DOHH2 (cell line): ENCODE measurements around the gene PRSS22.

ENCODE experiments used
- EZH2phosphoT487 ChIP-seq: fragments of 200-600 bp; sonication (generic); IDR thresholded peaks from 2 replicates; pipeline ENCODE4 v1.6.1; 2017; ENCODE audit warnings: borderline replicate concordance, mild to moderate bottlenecking, antibody characterized with exemption, low read length, moderate library complexity, mixed read lengths
- TF ChIP-seq, protein P1 (sequence below): fragments of 200-600 bp; sonication (generic); IDR thresholded peaks from one replicate; pipeline ENCODE4 v1.5.1; 2014; ENCODE audit warnings: antibody characterized with exemption, mild to moderate bottlenecking, low read depth, low read length; ENCODE audit not compliant: poor library complexity, severe bottlenecking

DNA sequence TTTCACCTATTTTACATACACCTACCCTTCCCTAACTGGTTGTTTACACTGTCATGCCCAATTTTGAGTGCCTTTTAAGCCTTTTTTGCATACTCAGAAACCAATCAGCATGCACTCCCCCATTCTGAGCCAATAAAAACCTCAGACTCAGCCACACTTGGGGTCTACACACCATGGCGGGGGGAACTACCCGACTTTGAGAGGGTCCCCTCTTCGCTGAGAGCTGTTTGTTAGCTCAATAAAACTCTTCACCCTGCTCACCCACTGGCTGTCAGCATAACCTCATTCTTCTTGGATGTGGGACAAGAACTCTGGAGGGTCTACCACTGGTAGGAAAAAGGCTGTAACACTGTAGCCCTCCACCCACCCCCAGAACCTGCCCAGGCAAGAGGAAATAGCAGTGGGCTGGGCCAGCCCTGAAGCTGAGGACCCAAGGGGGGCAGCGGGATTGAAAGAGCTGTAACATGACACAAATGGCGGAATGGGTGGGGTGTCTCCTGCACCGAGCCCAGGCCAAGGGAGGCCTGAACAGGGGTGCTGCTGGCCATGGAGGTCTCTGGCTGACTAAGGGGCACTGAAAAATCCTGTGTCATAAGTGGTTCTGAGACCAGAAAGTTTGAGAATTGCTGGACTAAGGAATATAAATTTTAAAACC is 22.0 kb upstream of the PRSS22 start:
- TF ChIP-seq EZH2phosphoT487: no peak
- TF ChIP-seq, protein P1, sequence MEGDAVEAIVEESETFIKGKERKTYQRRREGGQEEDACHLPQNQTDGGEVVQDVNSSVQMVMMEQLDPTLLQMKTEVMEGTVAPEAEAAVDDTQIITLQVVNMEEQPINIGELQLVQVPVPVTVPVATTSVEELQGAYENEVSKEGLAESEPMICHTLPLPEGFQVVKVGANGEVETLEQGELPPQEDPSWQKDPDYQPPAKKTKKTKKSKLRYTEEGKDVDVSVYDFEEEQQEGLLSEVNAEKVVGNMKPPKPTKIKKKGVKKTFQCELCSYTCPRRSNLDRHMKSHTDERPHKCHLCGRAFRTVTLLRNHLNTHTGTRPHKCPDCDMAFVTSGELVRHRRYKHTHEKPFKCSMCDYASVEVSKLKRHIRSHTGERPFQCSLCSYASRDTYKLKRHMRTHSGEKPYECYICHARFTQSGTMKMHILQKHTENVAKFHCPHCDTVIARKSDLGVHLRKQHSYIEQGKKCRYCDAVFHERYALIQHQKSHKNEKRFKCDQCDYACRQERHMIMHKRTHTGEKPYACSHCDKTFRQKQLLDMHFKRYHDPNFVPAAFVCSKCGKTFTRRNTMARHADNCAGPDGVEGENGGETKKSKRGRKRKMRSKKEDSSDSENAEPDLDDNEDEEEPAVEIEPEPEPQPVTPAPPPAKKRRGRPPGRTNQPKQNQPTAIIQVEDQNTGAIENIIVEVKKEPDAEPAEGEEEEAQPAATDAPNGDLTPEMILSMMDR: no peak
